ENCODE results near the gene MME.

DNA sequence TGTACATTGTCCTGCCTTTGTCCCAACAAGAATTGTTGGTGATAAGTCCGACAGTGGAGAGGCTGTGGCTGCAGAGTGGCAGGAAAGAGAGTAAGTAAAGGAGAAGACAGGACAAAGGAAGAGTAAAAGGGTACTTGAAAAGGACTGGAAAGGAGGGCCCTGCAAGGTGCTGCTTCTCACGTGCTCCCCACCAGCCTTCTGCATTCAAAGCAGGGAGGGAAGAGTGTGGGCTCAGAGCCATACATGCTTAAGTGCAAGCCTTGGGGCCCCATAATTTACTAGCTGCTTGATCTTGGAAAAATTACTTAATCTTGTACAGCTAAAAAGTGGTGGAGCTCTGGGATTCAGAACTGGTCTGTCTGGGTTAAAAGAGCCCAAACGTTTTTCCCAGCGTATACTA is 29.9 kb downstream of the MME start:
- no peak for TF ChIP-seq ZNF274 (IDR thresholded peaks at IDR 0.05; ENCODE audit: low read depth, low read length)
- TF ChIP-seq YY1 (IDR thresholded peaks at IDR 0.05; ENCODE audit: insufficient read depth, insufficient read length) = no peak

Data from NT2/D1 (cell line).